NCI-H748 treated with DMSO at 0.1 percent for 48 hours (cell line): ENCODE measurements around the gene FAM83F.

ENCODE experiments used
- DNase-seq: peaks from one replicate; lab custom pipeline; 2025; lab: John Stamatoyannopoulos, UW

FAM83F gene

GRCh38 chr22:40036591-40037225 lies 42.0 kb downstream of the FAM83F start:
- peak; percentile 19 for DNase-seq

DNA sequence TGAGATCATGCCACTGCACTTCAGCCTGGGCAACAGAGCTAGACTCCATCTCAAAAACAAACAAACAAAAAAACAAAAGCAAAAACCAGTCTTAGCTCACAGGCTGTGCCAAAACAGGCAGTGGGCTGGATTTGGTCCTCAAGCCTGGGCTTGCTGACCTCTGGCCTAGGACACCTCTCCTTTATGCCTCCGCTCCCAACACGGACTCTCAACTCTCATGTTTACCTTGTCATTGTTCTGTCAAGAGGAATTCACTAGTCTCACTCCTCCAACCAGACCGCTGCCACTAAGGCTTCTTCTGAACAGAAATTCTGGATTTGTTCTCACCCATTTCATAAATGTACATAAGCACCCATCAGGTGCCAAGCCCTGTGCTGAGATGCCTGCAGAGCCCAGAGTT lies 42.6 kb downstream of the FAM83F start:
- no peak for DNase-seq

- no peak for DNase-seq
Measured at GRCh38 chr22:40039482-40040115, 44.8 kb downstream of the FAM83F start.

DNA sequence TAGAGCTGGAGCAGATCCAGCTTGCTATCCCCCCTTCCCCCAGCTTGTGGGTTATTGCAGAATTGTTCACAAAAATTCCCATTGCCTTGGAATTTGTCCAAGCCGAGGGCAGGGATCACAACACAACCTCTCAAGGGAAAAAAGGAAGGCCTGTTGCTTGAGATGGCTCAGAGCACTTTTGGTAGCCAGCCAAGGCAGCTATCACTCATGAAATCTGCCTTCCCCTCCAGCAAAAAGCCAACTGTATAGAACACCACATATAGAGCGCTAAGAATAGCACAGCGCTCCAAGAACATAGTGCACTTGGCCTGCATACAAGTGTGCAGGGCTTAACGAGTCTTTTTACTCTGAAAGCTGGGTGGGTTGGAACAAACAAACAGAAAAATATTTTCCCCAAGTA lies 46.2 kb downstream of the FAM83F start:
- DNase-seq = no peak

GRCh38 chr22:40041366-40042137 lies 46.8 kb downstream of the FAM83F start:
- DNase-seq = no peak

DNA sequence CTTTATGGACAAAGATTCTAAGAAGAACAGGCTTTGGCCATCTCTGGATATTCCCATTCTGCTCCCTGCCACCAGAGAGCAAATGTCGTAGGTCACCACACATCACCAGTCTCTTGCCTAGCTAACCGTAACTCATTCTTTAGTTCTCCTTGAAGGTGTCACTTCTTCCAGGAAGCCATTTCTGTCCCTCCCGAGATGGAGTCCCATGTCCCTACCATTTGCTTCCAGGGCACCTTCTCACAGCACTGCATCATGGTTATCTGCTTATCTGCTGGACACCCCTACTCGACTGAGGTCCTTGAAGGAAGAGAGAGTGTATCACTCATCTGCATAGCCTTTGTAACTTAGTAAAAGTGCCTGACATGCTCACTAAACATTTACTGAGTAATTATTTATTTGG lies 47.6 kb downstream of the FAM83F start:
- no peak for DNase-seq

DNA sequence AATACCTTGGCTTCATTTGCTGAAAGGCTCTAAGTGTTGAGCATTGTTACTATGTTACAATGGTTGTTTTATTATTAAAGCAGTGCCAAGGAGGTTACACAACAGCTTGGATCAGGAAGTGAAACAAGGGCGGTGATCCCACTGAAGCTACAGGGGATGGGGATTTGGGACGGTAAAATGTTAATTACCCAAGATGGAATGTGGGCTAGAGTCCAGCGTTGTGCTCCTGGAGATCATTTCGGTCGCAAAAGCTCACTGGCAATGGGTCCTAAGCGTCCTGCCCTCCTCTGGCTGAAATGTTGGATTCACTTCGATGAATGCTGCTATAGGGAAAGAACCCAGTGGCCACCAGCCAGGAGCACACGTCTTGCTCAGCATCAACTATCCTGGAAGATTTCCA lies 48.3 kb downstream of the FAM83F start:
- DNase-seq = no peak

- no peak for DNase-seq
Measured at GRCh38 chr22:40043793-40044101, 49.0 kb downstream of the FAM83F start.

- DNase-seq = peak; percentile 93
Measured at GRCh38 chr22:40044102-40044869, 49.5 kb downstream of the FAM83F start.

GRCh38 chr22:40044870-40045834 lies 50.4 kb downstream of the FAM83F start:
- DNase-seq = no peak

- no peak for DNase-seq
Measured at GRCh38 chr22:40046126-40046525, 51.4 kb downstream of the FAM83F start.

DNA sequence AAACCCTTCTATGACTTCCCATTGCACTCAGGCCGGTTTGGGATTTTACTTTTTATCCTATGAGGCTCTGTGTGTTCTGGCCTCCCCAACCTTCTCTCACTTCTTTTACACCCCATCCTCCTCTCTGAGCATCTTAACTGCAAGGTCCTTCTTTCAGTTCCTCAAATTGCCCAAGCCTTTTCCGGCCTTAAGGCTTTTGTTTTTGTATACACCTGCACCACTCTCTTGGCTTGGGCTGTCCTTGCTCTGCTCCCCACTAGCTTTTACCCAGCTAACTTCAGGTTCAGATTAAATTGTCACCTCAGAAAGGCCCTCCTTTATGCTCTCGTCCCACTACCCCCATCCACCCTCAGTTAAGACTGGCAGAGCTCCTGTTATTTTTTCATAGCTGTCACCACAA lies 55.5 kb downstream of the FAM83F start:
- DNase-seq = no peak

DNA sequence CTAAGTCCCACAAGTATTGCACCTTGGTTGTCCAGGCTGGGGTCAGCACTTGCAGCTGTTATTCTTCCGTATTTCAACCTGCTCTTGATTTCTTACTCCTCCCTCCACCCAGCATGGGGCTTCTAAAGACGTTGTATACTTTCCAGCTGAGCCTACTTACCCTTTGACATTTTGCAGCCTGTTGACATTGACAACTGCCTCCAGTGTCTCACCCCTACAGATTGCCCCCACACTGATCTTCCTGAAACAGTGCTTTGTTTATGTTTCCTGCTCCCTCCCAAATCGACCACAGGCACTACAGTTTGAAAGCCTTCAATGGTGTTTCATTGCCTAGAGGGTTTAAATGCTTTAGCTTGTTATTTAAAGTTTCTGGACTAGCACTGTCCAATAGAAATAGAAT lies 56.6 kb downstream of the FAM83F start:
- no peak for DNase-seq

DNA sequence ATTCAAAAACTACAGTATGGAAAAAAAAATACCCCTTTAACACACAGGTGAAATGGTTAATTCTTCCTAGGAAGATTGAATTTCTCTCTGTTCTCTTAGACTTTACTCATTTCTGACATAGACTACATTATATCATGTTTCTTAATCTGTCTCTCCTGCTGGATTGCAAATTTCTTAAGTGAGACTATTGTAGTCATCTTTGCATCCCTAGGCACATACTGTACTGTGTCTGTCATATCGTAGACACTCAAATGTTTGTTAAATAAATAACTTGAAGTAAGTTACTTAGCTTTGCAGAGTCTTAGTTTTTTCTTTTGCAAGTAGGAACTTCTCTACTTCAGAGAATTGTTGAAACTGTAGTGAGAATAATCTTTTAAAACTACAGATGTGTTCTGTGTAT lies 58.7 kb downstream of the FAM83F start:
- no peak for DNase-seq

DNA sequence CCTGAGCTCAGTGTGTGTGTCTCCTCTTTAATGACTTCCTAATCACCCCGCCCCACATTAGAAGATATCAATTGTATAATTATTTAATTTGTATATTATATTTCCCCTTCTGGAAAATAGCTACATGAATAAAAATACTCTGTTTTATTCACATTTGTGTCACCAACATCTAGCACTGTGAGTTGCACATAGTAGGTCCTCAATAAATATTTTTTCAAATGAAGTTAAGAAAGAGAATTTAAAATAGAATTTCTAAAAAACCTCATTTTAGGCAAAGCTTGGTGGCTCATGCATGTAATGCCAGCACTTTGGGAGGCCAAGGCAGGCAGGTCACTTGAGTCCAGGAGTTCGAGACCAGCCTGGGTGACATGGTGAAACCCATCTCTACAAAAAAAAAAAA lies 59.7 kb downstream of the FAM83F start:
- no peak for DNase-seq

DNA sequence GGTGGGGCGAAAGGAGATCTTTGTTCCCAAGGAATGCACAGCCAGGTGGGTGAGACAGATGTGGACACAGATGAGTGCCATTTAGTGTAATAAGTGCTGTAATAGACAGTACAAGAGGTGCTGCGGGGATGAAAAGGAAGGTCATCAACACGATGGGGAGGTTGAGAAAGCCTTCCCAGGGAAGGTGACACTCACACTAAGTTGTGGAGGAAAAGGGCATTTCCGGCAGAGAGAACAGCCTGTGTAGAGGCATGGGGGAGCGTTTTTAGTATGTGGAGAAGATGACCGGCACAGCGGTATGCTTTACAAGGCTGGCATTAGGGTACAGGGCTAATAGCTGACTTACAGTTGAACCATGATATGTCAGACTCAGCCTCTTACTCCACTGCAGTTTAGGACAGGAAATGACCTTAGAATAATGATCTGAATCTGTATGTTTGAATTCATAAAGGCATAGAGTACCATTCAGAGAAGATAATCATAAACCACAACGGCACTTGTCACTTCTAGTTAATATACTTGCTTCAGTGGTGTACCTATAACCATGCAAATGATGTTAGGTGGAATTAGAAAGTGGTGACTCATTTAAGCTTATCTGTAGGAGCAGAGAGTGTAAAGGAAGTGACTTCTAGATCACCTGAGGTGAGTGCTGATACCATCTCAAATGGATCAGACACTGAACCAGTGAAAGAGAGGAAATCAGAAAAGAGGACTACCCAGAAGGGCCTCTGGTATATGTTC lies 60.6 kb downstream of the FAM83F start:
- DNase-seq = no peak

GRCh38 chr22:40056154-40056553 lies 61.4 kb downstream of the FAM83F start:
- DNase-seq = no peak

DNA sequence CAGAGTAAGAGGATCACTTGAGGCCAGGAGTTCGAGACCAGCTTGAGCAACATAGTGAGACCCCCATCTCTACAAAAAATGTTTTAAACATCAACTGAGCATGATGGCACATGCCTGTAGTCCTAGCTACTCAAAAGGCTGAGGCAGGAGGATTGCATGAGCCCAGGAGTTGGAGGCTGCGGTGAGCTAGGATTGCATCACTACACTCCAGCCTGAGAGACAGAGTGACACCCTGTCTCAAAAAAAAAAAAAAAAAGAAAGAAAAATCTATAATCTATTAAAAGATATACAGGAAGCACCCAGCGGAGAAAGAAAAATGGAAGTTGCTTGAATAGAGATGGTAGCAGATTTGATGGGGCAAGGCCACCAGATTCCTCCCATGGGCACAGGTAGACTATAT lies 61.8 kb downstream of the FAM83F start:
- no peak for DNase-seq

GRCh38 chr22:40057652-40058051 lies 62.9 kb downstream of the FAM83F start:
- no peak for DNase-seq

- no peak for DNase-seq
Measured at GRCh38 chr22:40058265-40058664, 63.5 kb downstream of the FAM83F start.

GRCh38 chr22:40065981-40066380 lies 71.2 kb downstream of the FAM83F start:
- no peak for DNase-seq
